Right lobe of liver (tissue), 4 donors: ENCODE results near the gene OS9.

Experiments used
- POLR2A ChIP-seq: fragments of 450-650 bp; IDR thresholded peaks from one replicate; pipeline ENCODE4 v1.6.1; 2017; ENCODE audit warnings: antibody characterized with exemption, mild to moderate bottlenecking
- TF ChIP-seq, protein P1 (sequence below), 4 donors: fragments of 200-600 bp in 3 of 4; fragments of 450-650 bp in 1 of 4; IDR thresholded peaks; one replicate each; pipeline versions ENCODE4 v1.5.1 to v1.8.0; 2016 to 2022; ENCODE audit warnings: antibody characterized with exemption in 4 of 4, mild to moderate bottlenecking in 2 of 4
- donor health status: DM: no; HTN: no; CAD: no.
- donor health status: DM: no; HTN: no; CAD: no.
- donor health status: DM: no; HTN: yes; CAD: no.

DNA sequence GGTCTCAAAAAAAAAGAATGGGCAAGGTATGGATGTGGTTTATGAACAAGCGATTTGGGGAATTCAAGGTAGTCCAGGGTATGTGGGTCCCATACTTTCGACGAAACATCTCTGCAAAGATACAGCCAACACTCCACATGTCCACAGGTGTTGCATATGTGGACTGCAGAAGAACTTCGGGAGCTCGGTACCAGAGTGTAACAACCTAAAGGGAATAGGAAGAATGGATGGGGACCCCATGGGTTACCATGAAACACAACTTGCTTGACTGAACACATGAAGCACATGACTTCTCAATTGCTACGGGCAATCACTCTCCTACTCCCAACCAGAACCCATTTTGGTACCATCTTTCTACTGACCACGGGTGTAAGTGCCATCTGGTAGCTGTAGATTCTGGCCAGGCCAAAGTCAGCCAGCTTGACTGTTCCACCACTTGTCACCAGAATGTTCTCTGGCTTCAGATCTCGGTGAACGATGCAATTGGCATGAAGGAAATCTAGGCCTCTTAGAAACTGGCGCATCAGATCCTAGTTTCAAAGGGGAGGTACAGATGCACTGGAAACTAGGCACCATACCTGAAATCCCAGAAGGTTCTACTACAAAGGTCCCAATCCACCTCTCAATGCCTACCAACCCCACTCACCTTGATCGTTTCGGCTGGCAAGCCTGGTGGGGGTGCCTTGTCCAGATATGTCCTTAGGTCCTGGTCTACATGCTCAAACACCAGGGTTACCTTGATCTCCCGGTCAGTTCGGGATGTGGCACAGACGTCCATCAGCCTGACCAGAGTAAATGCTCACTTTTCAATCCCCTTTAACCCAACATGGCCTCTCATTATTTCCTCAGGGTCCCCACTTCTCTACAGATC, 56.9 kb downstream of the OS9 start:
- no peak for TF ChIP-seq POLR2A
- TF ChIP-seq, protein P1, sequence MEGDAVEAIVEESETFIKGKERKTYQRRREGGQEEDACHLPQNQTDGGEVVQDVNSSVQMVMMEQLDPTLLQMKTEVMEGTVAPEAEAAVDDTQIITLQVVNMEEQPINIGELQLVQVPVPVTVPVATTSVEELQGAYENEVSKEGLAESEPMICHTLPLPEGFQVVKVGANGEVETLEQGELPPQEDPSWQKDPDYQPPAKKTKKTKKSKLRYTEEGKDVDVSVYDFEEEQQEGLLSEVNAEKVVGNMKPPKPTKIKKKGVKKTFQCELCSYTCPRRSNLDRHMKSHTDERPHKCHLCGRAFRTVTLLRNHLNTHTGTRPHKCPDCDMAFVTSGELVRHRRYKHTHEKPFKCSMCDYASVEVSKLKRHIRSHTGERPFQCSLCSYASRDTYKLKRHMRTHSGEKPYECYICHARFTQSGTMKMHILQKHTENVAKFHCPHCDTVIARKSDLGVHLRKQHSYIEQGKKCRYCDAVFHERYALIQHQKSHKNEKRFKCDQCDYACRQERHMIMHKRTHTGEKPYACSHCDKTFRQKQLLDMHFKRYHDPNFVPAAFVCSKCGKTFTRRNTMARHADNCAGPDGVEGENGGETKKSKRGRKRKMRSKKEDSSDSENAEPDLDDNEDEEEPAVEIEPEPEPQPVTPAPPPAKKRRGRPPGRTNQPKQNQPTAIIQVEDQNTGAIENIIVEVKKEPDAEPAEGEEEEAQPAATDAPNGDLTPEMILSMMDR (IDR thresholded peaks at IDR 0.05), result no peak
